Prostate gland (tissue), 2 donors: ENCODE results near the gene LRRC4B.

Experiments
- POLR2A ChIP-seq: fragments of 450-650 bp; IDR thresholded peaks from one replicate; pipeline ENCODE4 v1.6.1; 2016; ENCODE audit warnings: antibody characterized with exemption, mild to moderate bottlenecking
- TF ChIP-seq, protein P1 (sequence below), 4 experiments: fragments of 200-600 bp in 2 of 4; fragments of 450-650 bp in 2 of 4; sonication (generic) in 2 of 4; IDR thresholded peaks; 1 replicate in 3 of 4; 2 replicates in 1 of 4; pipeline ENCODE4 v1.5.1; 2016 to 2019; ENCODE audit warnings: antibody characterized with exemption in 4 of 4, mild to moderate bottlenecking in 2 of 4, moderate library complexity in 2 of 4

DNA sequence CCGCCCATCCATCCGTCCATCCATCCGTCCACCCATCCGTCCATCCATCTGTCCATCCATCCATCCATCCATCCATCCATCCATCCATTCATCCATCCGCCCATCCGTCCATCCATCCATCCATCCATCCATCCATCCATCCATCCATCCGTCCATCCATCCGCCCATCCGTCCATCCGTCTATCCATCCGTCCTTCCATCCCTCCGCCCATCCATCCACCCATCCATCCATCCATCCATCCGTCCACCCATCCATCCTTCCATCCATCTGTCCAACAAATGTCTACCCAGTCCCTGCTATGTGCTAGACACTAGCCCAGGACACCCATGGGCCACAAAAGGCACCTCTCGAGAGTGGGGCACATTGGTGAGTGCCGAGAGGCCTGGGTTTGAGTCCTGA, 15.7 kb downstream of the LRRC4B start:
- TF ChIP-seq, protein P1, sequence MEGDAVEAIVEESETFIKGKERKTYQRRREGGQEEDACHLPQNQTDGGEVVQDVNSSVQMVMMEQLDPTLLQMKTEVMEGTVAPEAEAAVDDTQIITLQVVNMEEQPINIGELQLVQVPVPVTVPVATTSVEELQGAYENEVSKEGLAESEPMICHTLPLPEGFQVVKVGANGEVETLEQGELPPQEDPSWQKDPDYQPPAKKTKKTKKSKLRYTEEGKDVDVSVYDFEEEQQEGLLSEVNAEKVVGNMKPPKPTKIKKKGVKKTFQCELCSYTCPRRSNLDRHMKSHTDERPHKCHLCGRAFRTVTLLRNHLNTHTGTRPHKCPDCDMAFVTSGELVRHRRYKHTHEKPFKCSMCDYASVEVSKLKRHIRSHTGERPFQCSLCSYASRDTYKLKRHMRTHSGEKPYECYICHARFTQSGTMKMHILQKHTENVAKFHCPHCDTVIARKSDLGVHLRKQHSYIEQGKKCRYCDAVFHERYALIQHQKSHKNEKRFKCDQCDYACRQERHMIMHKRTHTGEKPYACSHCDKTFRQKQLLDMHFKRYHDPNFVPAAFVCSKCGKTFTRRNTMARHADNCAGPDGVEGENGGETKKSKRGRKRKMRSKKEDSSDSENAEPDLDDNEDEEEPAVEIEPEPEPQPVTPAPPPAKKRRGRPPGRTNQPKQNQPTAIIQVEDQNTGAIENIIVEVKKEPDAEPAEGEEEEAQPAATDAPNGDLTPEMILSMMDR (IDR thresholded peaks at IDR 0.05): no peak
- no peak for TF ChIP-seq POLR2A
